Keratinocyte (primary cell): Measurements from ENCODE around the gene KLHDC4. TPM values are rescaled to one million over a fixed set of nuclear protein-coding genes. Genes with fewer than 3 reads are reported as not detected.

Source experiments
- DNase-seq: peaks from one replicate; pipeline ENCODE4 v3.0.0-alpha.2; 2011; ENCODE audit warnings: low read depth, missing footprints, low spot score
- FAIRE-seq: peaks from 2 replicates; lab custom pipeline; 2011; peaks lifted over from hg19 to GRCh38; lab: Jason Lieb, UNC
- H2AFZ ChIP-seq: 2 replicates; pipeline ENCODE4 v1.6.0; 2012; ENCODE audit warnings: low read length, control low read depth, inconsistent platforms; ENCODE audit not compliant: control insufficient read depth
- H3K27ac ChIP-seq: 2 replicates; pipeline ENCODE4 v1.5.1; 2011; ENCODE audit warnings: low read length; ENCODE audit not compliant: control insufficient read depth, insufficient read depth
- H3K27me3 ChIP-seq: 3 replicates; pipeline ENCODE4 v1.6.0; 2011; ENCODE audit warnings: low read length; ENCODE audit not compliant: control insufficient read depth, insufficient read depth; ENCODE audit errors: extremely low read depth
- H3K36me3 ChIP-seq, 2 experiments: 2 replicates in 1 of 2; 3 replicates in 1 of 2; pipeline ENCODE4 v1.5.1; 2011; ENCODE audit warnings: low read length in 2 of 2, mild to moderate bottlenecking in 1 of 2; ENCODE audit not compliant: control insufficient read depth in 2 of 2, insufficient read depth in 2 of 2; ENCODE audit errors: extremely low read depth in 1 of 2
- H3K4me1 ChIP-seq: 3 replicates; pipeline ENCODE4 v1.5.1; 2011; ENCODE audit warnings: low read length; ENCODE audit not compliant: control insufficient read depth, insufficient read depth; ENCODE audit errors: extremely low read depth
- H3K4me2 ChIP-seq: 3 replicates; pipeline ENCODE4 v1.6.0; 2011; ENCODE audit warnings: low read depth, low read length; ENCODE audit not compliant: control insufficient read depth, insufficient read depth; ENCODE audit errors: extremely low read depth
- H3K4me3 ChIP-seq, 3 experiments: fragments of 200-600 bp in 1 of 3; sonication (generic) in 1 of 3; 2 replicates in 2 of 3; 3 replicates in 1 of 3; pipeline ENCODE4 v1.5.1; 2011 to 2016; ENCODE audit warnings: low read length in 3 of 3, mild to moderate bottlenecking in 3 of 3, control low read depth in 2 of 3, inconsistent platforms in 1 of 3, low read depth in 1 of 3, mixed read lengths in 1 of 3, mixed run types in 1 of 3, moderate library complexity in 1 of 3; ENCODE audit not compliant: control insufficient read depth in 2 of 3, insufficient read depth in 2 of 3; ENCODE audit errors: extremely low read depth in 1 of 3
- H3K79me2 ChIP-seq: 2 replicates; pipeline ENCODE4 v1.6.0; 2012; ENCODE audit warnings: low read length; ENCODE audit not compliant: control insufficient read depth, insufficient read depth
- H3K9ac ChIP-seq: 3 replicates; pipeline ENCODE4 v1.6.0; 2011; ENCODE audit warnings: low read length; ENCODE audit not compliant: control insufficient read depth, insufficient read depth; ENCODE audit errors: extremely low read depth
- H3K9me1 ChIP-seq: 3 replicates; pipeline ENCODE4 v1.6.0; 2011; ENCODE audit warnings: low read length; ENCODE audit not compliant: control insufficient read depth, insufficient read depth; ENCODE audit errors: extremely low read depth
- H3K9me3 ChIP-seq: 2 replicates; pipeline ENCODE4 v1.5.1; 2012; ENCODE audit warnings: low read depth, low read length; ENCODE audit not compliant: control insufficient read depth
- H4K20me1 ChIP-seq: 3 replicates; pipeline ENCODE4 v1.6.0; 2011; ENCODE audit warnings: low read length; ENCODE audit not compliant: control insufficient read depth, insufficient read depth; ENCODE audit errors: extremely low read depth
- CTCF ChIP-seq, 3 experiments: IDR thresholded peaks in 1 of 3; conservative IDR thresholded peaks in 1 of 3; optimal IDR thresholded peaks in 1 of 3; 2 replicates in 2 of 3; 3 replicates in 1 of 3; pipeline versions ENCODE3 to v1.5.1; 2011; ENCODE audit warnings: low read length in 3 of 3, mild to moderate bottlenecking in 3 of 3, moderate library complexity in 2 of 3, control low read depth in 1 of 3, inconsistent platforms in 1 of 3; ENCODE audit not compliant: insufficient read depth in 2 of 3; ENCODE audit errors: extremely low read depth in 1 of 3
- EZH2 ChIP-seq: IDR thresholded peaks from one replicate; pipeline ENCODE4 v1.6.1; 2012; ENCODE audit warnings: inconsistent platforms, mild to moderate bottlenecking, low read length, moderate library complexity
- dilution Hi-C: fragments of 300-500 bp; cut with MboI; formaldehyde crosslinking; loops from one replicate; pipeline ENCODE4 v1.7.0; 2020; ENCODE audit warnings: low sequenced_read_pairs; ENCODE audit not compliant: extremely low pct_ligation_motif_present
- polyA plus RNA-seq, 5 experiments: library from polyadenylated mRNA; depleted of rRNA in 3 of 5; stranded (reverse) in 3 of 5; stranded (forward) in 1 of 5; unstranded in 1 of 5; fragments of >200 nt; gene quantifications; 1 replicate in 1 of 5; 2 replicates in 3 of 5; 3 replicates in 1 of 5; pipeline versions ENCODE4 v1.2.1 to v1.2.3, GENCODE V29; 2011 to 2012; ENCODE audit warnings: missing spikeins in 2 of 5, low read depth in 1 of 5, low replicate concordance in 1 of 5

Gene KLHDC4
- polyA plus RNA-seq, 1 donor (not counting 4 experiments of a cell fraction or from before 2014, with no cell fraction given) = 13.4 TPM

- DNase-seq = no peak
- no peaks in the 10 kb centered on the region for H4K20me1 ChIP-seq
- no peak overlapping the region for H3K4me2 ChIP-seq
- peaks cover 8 to 10% of the 10 kb centered on the region in 2 experiments for H3K36me3 ChIP-seq
- no peak overlapping the region for H3K4me3 ChIP-seq
- H3K4me1 ChIP-seq = no peaks in the 10 kb centered on the region
- FAIRE-seq = no peak
- H3K9me3 ChIP-seq = no peaks in the 10 kb centered on the region
- no peak overlapping the region for H3K9ac ChIP-seq
- H3K27me3 ChIP-seq = no peaks in the 10 kb centered on the region
- no peak overlapping the region for H3K27ac ChIP-seq
- TF ChIP-seq CTCF (optimal IDR thresholded peaks at IDR 0.05 in 1 of 3, IDR thresholded peaks at IDR 0.05 in 1 of 3, conservative IDR thresholded peaks at IDR 0.05 in 1 of 3; ENCODE audit: extremely low read depth in 1 of 3, insufficient read depth in 2 of 3, low read length in 3 of 3) (no peak), EZH2 (no peak)
- H3K79me2 ChIP-seq = no peaks in the 10 kb centered on the region
- H2AFZ ChIP-seq = no peak overlapping the region
- H3K9me1 ChIP-seq = no peaks in the 10 kb centered on the region
- dilution Hi-C loops = no loop called here
Measured at GRCh38 chr16:87697792-87698191, 68.0 kb downstream of the KLHDC4 start.

GRCh38 chr16:87697256-87697655 is 68.5 kb downstream of the KLHDC4 start:
- dilution Hi-C loops = no loop called here
- DNase-seq = no peak

More at GRCh38 chr16:87697256-87697655, 68.5 kb downstream of the KLHDC4 start:
- H3K9ac ChIP-seq = no peak overlapping the region
- no peak overlapping the region for H2AFZ ChIP-seq
- H3K79me2 ChIP-seq = no peaks in the 10 kb centered on the region
- peaks cover under 1% of the 10 kb centered on the region for H3K27me3 ChIP-seq
- peaks cover 7 to 10% of the 10 kb centered on the region in 2 experiments for H3K36me3 ChIP-seq
- no peak overlapping the region for H3K27ac ChIP-seq
- TF ChIP-seq CTCF (optimal IDR thresholded peaks at IDR 0.05 in 1 of 3, IDR thresholded peaks at IDR 0.05 in 1 of 3, conservative IDR thresholded peaks at IDR 0.05 in 1 of 3; ENCODE audit: extremely low read depth in 1 of 3, insufficient read depth in 2 of 3, low read length in 3 of 3) = no peak
- no peak for TF ChIP-seq EZH2
- H3K4me2 ChIP-seq = no peak overlapping the region
- no peaks in the 10 kb centered on the region for H4K20me1 ChIP-seq
- H3K9me1 ChIP-seq = no peaks in the 10 kb centered on the region
- no peaks in the 10 kb centered on the region for H3K4me1 ChIP-seq
- no peaks in the 10 kb centered on the region for H3K9me3 ChIP-seq
- no peak overlapping the region for H3K4me3 ChIP-seq
- FAIRE-seq = no peak
